ENCODE measurements around the gene KCTD11.

- no peak for TF ChIP-seq POLR2A (IDR thresholded peaks at IDR 0.05)
- TF ChIP-seq, protein P1, sequence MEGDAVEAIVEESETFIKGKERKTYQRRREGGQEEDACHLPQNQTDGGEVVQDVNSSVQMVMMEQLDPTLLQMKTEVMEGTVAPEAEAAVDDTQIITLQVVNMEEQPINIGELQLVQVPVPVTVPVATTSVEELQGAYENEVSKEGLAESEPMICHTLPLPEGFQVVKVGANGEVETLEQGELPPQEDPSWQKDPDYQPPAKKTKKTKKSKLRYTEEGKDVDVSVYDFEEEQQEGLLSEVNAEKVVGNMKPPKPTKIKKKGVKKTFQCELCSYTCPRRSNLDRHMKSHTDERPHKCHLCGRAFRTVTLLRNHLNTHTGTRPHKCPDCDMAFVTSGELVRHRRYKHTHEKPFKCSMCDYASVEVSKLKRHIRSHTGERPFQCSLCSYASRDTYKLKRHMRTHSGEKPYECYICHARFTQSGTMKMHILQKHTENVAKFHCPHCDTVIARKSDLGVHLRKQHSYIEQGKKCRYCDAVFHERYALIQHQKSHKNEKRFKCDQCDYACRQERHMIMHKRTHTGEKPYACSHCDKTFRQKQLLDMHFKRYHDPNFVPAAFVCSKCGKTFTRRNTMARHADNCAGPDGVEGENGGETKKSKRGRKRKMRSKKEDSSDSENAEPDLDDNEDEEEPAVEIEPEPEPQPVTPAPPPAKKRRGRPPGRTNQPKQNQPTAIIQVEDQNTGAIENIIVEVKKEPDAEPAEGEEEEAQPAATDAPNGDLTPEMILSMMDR (IDR thresholded peaks at IDR 0.05): no peak
- TF ChIP-seq POLR2AphosphoS5 (IDR thresholded peaks at IDR 0.05): no peak
- no peak for TF ChIP-seq EP300 (IDR thresholded peaks at IDR 0.05)
Measured at GRCh38 chr17:7383742-7384488, 32.0 kb downstream of the KCTD11 start.
